ENCODE results near the gene DPF3. TPM values are rescaled to one million over a fixed set of nuclear protein-coding genes. Genes with fewer than 3 reads are reported as not detected.

The DPF3 gene
- total RNA-seq, 1 experiment from 2014 or later = not detected

- ChIA-PET POLR2A (no interaction called here), CTCF (no interaction called here)
- no TSS peak for BruUV-seq (replicated peaks)
- no peaks in the 10 kb centered on the region for H3K4me1 ChIP-seq (ENCODE audit: control insufficient read depth, insufficient read depth, low read length)
- no peak overlapping the region for H3K4me3 ChIP-seq (ENCODE audit: low read depth in 2 of 2, low read length in 2 of 2)
- 0 out of 2 replicates have a peak, but pooled peaks cover 2% of the 10 kb centered on the region for H3K36me3 ChIP-seq (ENCODE audit: control insufficient read depth, insufficient read depth, low read length)
- in situ Hi-C loops (cut with HindIII; ENCODE audit: low pct_unique_long_range_greater_than_20kb, low sequenced_read_pairs) (no loop called here), intact Hi-C loops (cut with micrococcal nuclease; ENCODE audit: unreplicated experiment) (no loop called here)
- TF ChIP-seq REST (IDR thresholded peaks at IDR 0.05; ENCODE audit: insufficient read depth in 1 of 2, low read depth in 2 of 2, low read length in 1 of 2) (no peak), CTCF (IDR thresholded peaks at IDR 0.05) (no peak), TCF7L2 (IDR thresholded peaks at IDR 0.05; ENCODE audit: low read depth, low read length) (no peak), SIN3A (IDR thresholded peaks at IDR 0.05; ENCODE audit: borderline replicate concordance, insufficient read depth, low read depth, low read length) (no peak), POLR2AphosphoS5 (IDR thresholded peaks at IDR 0.05; ENCODE audit: low read depth, low read length) (no peak)
- no peak for DNase-seq (ENCODE audit: low read depth, low spot score)
- H3K27ac ChIP-seq (ENCODE audit: low read length) = no peak overlapping the region
- H3K9me3 ChIP-seq (ENCODE audit: control insufficient read depth, insufficient read depth, low read depth, low read length) = no peaks in the 10 kb centered on the region
- ATAC-seq = no peak
- H3K27me3 ChIP-seq (ENCODE audit: control insufficient read depth, insufficient read depth, low read length) = peaks cover 2% of the 10 kb centered on the region; the same call in 1 of the 2 replicates
Observed at GRCh38 chr14:72864712-72865365, 29.1 kb downstream of the DPF3 start.

GRCh38 chr14:72863216-72864006, 30.5 kb downstream of the DPF3 start:
- BruUV-seq (replicated peaks) = no TSS peak
- Histone ChIP-seq H3K4me3 (ENCODE audit: low read depth in 2 of 2, low read length in 2 of 2) (no peak overlapping the region), H3K36me3 (ENCODE audit: control insufficient read depth, insufficient read depth, low read length) (0 out of 2 replicates have a peak, but pooled peaks cover 2% of the 10 kb centered on the region), H3K27ac (ENCODE audit: low read length) (no peak overlapping the region), H3K4me1 (ENCODE audit: control insufficient read depth, insufficient read depth, low read length) (no peaks in the 10 kb centered on the region), H3K27me3 (ENCODE audit: control insufficient read depth, insufficient read depth, low read length) (peaks cover 2% of the 10 kb centered on the region; the same call in 1 of the 2 replicates), H3K9me3 (ENCODE audit: control insufficient read depth, insufficient read depth, low read depth, low read length) (no peaks in the 10 kb centered on the region)
- in situ Hi-C loops (cut with HindIII; ENCODE audit: low pct_unique_long_range_greater_than_20kb, low sequenced_read_pairs) = no loop called here
- ATAC-seq = no peak
- no peak for DNase-seq (ENCODE audit: low read depth, low spot score)
- CTCF ChIA-PET = no interaction called here
- intact Hi-C loops (cut with micrococcal nuclease; ENCODE audit: unreplicated experiment) = no loop called here
- TF ChIP-seq POLR2AphosphoS5 (IDR thresholded peaks at IDR 0.05; ENCODE audit: low read depth, low read length) = no peak
- TF ChIP-seq REST (IDR thresholded peaks at IDR 0.05; ENCODE audit: insufficient read depth in 1 of 2, low read depth in 2 of 2, low read length in 1 of 2) = no peak
- no peak for TF ChIP-seq SIN3A (IDR thresholded peaks at IDR 0.05; ENCODE audit: borderline replicate concordance, insufficient read depth, low read depth, low read length)
- no peak for TF ChIP-seq CTCF (IDR thresholded peaks at IDR 0.05)
- POLR2A ChIA-PET = no interaction called here
